Measurements from ENCODE around the gene DNAH6.
"Not testable (repeated sequence)": the region's sequence is repeated elsewhere in the genome, so short reads cannot be mapped to it uniquely, and the experiment has no call there.

DNAH6 gene

DNA sequence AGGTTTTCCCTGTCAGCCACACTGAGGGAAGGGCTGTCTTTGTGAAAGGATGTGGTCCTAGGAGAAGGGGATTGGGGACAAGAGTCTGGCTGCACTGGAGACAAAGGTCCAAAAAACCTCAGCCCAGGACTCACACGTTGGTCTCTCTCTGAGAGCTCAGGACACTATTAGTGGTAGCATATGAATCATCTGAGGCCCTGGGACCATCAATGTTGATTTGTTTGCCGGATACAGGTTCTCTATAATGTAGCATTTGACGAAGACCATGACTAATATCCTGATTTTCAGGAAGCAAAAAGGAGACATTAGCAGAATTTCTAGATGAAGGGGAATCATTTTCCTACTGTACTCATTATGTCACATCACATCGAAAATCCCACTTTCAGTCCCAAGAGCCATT lies 22.2 kb upstream of the DNAH6 start:
- no peak for DNase-seq
- intact Hi-C loops (cut with DNase I) = loop anchor here (10.0 kb wide), 1 partner anchor 391 kb away; the partner anchor contains the start of gene TRABD2A

DNA sequence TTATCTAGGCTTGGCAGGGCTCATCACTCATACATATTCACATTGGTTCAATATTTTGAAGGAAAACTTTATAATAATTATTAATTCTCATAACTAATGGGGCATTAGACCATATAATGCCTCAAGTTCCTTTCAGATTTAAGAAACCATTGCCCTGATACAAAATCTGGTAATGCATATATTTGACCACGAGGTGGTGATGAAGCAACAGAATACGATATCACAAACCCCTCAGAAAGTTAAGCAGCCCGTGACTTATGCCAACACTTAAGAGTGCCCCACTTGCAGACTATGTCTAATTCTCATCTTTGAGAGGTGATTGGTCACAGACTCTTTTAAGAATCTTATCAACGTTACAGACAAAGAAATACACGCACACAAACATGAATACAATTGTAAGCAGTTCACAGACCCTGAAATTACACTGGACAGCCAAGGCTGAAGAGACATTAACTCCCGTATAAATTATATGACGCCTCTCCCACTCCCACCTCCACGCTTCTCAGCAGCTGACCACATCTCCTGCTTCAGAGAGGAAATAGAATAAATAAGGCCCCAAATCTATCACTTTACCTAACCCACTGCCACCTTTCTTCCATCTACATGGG lies 20.7 kb upstream of the DNAH6 start:
- peak in 12 of 42 donors; percentile 12 to 62 (median 19) for DNase-seq
- intact Hi-C loops (cut with DNase I) = loop anchor here (10.0 kb wide), 1 partner anchor 389 kb away; the partner anchor contains the start of gene TRABD2A

DNA sequence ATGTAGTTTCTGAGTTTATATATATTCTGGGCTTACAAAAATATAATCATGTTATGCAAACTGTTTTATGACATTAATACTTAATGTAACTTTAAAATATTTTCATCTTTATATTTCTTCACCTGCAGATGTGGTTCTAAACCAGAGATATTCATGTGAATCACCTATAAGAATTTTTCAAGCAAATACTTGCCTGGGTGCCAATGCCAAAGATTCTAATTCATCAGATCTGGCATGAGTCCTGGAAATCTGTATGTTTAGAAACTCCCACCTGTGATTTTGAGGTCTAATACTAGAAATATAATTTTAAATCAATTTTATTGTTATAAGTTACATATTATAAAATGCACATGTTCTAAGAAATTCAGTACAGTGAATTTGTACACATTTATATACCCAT lies 19.9 kb upstream of the DNAH6 start:
- DNase-seq = no peak
- intact Hi-C loops (cut with DNase I) = loop anchor here (10.0 kb wide), 1 partner anchor 388 kb away; the partner anchor contains the start of gene TRABD2A

DNA sequence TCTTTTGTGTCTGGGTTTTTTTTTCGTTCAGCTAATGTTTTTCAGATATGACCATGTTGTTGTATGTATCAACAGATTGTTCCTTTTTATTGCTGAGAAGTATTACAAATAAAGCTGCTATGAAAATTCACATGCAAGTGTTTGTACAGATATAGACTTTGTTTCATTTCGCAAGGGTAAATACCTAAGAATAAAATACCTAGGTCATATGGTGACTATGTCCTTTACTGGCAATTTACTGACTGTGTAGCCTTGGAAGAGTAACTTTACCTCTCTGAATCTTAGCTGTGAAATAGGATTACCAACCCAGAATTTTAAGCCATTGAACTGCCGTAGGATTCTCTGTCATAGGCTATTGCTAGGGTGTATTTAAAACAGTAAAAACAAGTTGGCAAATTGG lies 19.0 kb upstream of the DNAH6 start:
- intact Hi-C loops (cut with DNase I) = loop anchor here (10.0 kb wide), 1 partner anchor 388 kb away; the partner anchor contains the start of gene TRABD2A
- DNase-seq = no peak

DNA sequence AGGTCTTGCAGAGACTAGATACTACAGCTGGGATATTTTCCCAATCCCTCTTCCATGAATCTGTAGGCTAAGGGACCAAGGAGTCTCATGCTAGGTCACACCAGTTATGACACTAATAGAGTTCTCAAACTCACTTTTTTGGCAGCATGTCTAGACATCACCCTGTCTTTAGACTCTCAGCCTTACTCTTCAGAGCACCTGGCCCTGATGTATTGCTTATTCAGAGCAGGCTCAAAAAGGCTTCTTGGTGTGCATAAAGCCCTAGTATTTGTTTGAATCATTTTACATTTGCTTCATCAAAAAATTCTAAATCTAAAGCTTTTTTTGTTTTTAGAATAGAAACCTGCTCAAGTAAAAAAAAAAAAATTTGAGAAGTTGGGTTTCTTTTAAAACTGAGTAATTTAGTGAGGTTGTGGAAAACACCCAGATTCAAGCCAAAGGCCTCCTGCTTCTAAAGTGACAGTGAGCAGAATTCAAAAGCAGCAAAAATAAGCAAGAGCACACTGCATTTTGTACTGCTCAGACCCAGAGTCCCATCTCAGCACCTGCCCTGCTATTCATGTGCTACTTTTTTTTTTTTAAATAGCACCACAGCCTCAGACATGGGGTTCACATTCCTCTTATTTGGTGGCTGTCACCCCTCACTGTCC lies 18.0 kb upstream of the DNAH6 start:
- DNase-seq = no peak
- intact Hi-C loops (cut with DNase I) = loop anchor here (10.0 kb wide), 1 partner anchor 387 kb away; the partner anchor contains the start of gene TRABD2A

DNA sequence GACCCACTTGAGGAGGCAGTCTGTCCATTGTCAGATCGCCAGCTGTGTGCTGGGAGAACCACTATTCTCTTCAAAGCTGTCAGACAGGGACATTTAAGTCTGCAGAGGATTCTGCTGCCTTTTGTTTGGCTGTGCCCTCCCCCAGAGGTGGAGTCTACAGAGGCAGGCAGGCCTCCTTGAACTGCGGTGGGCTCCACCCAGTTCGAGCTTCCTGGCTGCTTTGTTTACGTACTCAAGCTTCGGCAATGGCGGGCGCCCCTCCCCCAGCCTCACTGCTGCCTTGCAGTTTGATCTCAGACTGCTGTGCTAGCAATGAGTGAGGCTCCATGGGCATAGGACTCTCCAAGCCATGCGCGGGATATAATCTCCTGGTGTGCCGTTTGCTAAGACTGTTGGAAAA lies 5.3 kb upstream of the DNAH6 start:
- DNase-seq; intact Hi-C loops (cut with DNase I): not testable (repeated sequence)

DNA sequence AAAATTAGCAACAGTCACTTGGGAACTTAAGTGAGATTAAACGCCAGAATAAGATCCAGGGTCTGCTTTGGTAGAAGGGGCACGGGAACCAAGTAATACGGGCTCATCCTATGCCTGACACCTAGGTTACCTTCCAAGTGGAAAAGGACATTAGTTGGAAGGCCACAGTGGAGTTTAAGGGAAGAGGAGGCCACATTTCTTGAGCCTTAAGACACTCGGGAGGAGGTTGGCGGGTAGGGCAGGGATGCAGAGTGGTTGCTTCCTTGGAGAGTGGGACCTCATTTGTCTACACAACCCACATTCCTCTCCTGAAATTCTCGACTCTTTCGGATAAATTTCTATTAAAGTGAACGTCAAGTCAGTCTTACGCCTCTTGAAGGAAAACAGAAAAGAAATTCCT lies 510 bp upstream of the DNAH6 start:
- DNase-seq = peak in 2 of 42 donors; percentile 23 to 41
- intact Hi-C loops (cut with DNase I) = no loop called here

DNA sequence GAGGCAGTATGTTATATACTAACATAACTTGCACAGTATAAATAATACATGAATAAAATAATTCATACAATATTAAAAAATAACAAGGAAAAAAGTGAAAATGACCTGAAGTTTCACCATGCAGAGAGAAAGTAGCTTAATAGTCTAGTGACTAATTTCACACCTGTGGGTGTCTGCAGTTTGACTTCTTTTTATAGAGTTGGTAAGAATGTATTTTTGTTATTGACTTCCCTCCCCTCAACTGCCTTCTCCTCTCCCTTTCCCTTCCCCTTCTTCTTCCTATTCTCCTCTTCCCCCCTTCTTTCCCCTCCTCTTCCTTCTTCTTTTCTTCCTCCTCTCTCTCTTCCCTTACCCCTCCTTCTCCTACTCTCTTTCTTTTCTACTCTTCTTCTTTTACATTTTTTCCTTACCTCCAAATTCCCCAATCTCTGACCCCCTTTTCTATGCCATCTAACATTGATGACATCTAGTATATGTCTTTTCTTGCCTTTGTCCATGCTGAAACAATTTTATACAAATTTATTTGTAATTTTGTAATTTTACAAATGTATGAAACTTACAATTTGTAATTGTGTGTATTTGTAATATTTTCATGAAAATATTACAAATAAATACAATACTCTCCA lies 3.1 kb downstream of the DNAH6 start:
- no peak for DNase-seq
- intact Hi-C loops (cut with DNase I) = no loop called here

DNA sequence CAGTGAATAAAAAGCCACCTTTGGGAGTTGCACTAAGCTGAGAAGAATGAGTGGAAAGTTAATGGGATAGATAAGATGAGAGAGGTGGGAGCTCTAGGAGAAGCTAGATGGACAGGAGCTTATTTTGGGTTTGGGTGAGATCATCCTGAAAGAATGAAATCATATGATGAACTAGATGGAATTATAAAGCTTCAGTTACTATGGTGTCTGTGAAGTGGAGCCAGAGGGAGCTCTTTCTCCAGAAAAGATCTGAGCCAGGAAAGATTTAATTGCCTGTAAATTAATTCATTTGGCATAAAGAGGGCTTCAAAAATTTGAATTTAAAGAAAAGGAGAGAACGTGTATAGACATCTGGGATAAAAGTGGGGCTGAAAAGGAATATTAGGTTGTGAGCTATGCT lies 10.3 kb downstream of the DNAH6 start:
- intact Hi-C loops (cut with DNase I) = no loop called here
- DNase-seq = peak in 10 of 42 donors; percentile 13 to 56 (median 39)

DNA sequence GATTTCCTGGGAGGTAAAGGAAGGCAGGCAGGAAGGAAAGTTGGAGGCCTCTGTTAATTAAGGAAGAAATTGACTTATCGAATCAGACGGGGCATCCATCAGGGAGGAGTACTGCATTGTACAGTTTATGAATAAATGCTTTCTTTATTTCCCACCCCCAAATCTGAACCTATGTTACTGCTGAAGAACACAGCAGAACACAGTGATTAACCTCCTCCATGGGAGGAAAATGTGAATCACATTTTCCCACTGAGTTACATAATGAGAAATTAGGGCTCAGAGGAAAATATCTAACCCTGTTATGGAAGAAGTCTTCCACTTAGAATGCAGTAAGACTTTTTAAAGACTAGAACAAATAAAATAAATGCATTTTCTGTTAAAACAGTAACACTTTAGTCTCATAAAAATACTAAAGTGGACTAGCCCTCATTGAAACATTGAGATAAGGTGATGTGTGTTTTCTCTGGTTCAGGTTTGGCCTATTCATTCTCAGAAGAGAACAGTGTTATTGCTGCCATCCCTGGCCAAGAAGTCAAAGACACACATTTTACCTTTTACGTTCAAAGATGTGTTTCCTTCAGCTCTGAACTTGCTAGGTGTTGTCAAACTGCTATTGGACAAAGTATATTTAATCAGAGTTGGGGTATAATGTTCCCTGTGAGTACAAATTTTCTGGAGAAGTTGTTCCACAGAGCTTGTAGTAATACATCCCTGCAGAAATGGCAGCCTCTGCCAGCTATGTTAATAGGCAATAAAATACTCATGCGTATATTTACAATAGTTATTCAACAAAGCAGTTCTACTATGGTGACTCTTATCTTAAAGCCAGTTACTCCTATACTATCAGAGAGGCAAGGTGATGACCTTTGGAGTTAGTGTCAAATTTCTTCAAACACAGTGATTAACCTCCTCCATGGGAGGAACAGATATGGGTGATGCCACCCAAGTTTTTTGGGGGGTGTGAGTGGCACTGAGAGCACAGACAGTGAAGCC lies 11.1 kb downstream of the DNAH6 start:
- intact Hi-C loops (cut with DNase I) = no loop called here
- DNase-seq = peak in 3 of 42 donors; percentile 11 to 32 (median 15)

DNA sequence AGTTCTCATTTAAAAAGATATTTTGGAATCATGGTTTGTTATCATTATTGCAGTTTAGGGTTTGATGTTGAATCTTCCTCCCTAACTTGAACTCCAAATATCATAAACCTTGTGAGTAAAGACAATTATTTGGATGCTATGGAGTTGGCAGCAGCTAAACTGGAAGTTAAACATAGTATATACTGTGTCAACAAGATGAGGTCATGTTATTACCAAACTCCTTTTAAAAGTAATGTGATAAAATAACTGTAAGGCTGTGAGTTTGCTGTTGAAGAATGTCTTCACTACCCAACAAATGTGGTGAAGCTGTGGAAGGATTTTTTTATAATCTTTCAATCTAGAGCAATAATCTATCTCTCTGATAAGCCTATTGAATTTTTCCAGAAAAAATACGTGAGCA lies 16.0 kb downstream of the DNAH6 start:
- intact Hi-C loops (cut with DNase I) = no loop called here
- no peak for DNase-seq

DNA sequence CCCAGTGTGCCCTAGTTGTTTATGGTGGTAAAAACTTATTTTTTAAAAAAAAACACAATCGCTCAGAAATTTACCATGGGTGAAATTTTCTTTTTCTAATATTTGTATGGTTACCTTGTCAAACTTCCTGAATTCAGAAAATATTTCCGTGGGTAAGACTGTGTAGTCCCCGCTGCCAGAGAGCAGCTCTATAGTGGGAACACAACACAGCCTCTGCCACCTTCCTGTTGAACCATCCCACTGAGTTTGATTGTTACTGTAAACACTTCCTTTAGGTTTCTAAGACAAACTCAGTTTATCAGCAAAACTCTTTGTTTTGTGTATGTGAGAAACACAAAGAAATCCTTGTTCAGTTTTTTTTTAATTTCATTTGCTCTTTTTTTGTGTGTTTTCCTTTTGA lies 17.9 kb downstream of the DNAH6 start:
- no peak for DNase-seq
- intact Hi-C loops (cut with DNase I) = no loop called here

DNA sequence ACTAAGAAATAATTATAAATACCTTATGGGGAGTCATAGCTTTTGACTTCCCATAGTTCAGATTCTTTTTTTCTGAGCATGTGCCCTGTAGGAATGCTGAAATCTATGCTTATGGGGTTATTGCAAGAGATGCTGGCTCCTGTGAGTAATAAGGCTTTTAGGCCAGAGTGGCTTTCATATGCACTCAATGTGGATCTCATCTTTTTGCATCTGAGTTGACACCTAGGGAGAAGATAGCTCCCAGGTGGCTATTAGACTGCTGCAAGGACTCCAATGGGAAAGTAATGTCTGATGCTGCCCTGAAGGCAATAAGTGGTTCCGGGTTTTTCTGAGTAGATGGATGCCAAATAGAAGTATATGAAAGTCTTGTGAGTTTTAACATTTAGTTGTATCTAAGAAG lies 21.0 kb downstream of the DNAH6 start:
- intact Hi-C loops (cut with DNase I) = no loop called here
- no peak for DNase-seq

DNA sequence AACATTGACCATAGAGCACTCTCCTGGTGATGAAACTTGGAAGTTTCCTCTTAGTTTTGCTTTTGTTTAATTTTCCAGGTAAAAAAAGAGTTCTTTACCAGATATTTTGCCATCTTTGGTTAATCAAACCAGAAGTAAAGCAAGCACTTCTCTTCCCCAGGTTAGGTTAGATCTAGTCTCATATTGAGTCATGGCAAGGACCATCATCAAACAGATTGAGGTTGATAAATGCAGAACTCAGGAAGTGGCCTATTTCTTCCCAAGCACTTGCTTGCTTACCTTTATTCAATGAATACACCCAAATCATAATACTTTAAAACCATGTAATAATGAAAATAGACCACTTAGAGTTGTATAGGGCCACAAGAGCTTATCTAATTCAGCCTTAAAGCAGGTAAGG lies 23.4 kb downstream of the DNAH6 start:
- intact Hi-C loops (cut with DNase I) = no loop called here
- no peak for DNase-seq

DNA sequence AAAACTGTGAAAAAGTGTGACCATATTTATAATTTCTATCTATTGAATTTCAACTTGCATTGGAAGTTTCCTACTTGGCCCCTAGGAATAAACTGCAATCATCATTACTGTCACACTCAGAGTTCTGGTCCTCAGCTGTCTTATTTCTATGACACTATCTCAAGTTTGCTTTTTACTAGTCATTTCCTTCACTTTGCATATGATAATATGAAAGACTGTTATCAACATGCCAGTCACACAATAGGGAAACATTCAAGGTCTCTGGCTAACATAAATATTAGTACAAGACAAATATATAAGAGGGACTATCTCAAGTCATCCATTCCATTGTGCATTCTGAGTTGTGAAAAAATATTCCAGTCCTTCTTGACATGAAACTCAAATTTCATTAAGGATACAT lies 28.7 kb downstream of the DNAH6 start:
- DNase-seq = no peak
- intact Hi-C loops (cut with DNase I) = no loop called here

DNA sequence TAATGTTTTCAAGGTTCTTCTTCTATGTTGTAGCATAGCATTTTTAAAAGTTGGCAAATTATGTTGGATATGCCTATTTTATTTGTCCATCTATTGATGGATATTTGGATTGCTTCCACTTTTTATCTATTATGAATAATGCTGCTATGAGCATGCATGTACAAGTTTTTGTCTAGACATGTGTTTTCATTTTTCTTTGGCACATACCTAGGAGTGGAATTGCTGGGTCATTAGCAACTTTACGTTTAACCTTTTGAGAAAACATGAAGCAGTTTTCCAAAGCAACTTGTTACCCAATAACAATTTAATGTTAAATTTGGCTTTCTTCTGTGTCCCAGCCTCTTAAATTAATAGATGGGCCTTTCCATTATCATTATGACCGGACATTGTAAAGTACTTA lies 30.3 kb downstream of the DNAH6 start:
- intact Hi-C loops (cut with DNase I) = no loop called here
- no peak for DNase-seq

DNA sequence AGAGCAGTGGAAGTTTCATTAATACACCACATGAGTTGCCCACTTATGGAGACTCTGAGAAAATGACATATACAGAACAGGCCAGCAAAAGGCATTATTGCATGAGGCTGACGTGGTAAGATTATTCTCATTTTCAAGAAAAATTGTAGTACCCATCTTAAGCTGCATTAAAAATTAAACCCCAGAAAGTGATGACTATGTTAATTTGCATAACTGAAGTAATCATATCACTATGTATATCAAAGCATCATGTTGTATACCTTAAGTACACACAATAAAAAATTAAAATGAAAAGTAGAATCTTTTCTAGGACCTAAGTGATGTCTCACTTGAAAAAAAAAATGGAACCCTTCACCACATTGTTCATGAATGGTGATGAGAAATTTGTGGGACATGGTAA lies 32.0 kb downstream of the DNAH6 start:
- intact Hi-C loops (cut with DNase I) = no loop called here
- no peak for DNase-seq

DNA sequence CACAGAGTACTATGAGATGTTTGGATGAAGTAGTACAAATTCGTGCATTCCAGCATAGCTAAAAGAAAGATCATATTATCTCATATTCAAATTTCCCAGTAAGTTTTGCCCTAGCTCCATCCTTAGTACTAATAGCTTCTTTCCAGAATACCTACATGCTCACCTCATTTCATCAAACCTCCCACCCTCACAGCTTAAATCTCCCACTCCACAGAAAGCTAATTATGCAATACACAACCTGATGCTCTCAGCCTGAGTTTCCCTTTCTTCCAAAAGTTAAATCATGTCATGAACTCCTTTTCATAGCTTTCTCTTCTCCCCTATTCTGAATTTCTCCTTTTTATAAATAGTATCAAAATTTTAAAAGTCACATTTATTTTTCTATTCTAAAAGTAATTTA lies 34.6 kb downstream of the DNAH6 start:
- intact Hi-C loops (cut with DNase I) = no loop called here
- peak in 10 of 42 donors; percentile 8 to 59 (median 34) for DNase-seq

DNA sequence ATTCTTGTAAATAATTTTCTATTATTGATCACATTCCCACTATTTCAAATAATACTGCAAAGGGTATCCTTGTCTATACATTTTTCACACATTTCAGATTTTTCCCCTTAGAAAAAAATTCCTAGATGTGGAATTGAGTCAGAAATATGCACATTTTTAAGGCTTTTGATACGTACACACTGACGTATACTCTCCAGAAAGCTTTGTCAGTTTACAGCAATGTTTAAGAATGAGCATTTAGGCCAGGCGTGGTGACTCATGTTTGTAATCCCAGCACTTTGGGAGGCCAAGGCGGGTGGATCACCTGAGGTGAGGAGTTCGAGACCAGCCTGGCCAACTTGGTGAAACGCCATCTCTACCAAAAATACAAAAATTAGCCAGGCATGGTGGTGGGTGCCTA lies 35.2 kb downstream of the DNAH6 start:
- intact Hi-C loops (cut with DNase I); DNase-seq: not testable (repeated sequence)

All from head of caudate nucleus (tissue), 42 donors.